Posterior vena cava (tissue), 2 donors: ENCODE measurements around the gene FNDC3B. TPM values are rescaled to one million over a fixed set of nuclear protein-coding genes. Genes with fewer than 3 reads are reported as not detected.
"Not testable (repeated sequence)": the region's sequence is repeated elsewhere in the genome, so short reads cannot be mapped to it uniquely, and the experiment has no call there.

Experiments
- DNase-seq: peaks from one replicate; pipeline ENCODE4 v3.0.0-alpha.2; 2020; ENCODE audit warnings: low spot score
- intact Hi-C, 2 donors: fragments of 100-400 bp; cut with DNase I; formaldehyde crosslinking; loops; one replicate each; pipeline versions ENCODE4 v1.14.1 to v1.14.2; 2022 to 2023
- total RNA-seq, 2 donors: library from RNA; stranded (reverse); fragmentation: NEBNext Ultra II Directional; extraction: Animal tissue kit (Norgen Biotek cat#: 25700); gene quantifications; one replicate each; pipeline ENCODE4 v1.2.1, GENCODE V29; 2021
- donor health status: DM: yes; HTN: yes; CAD: no.
- donor health status: DM: yes; HTN: yes; CAD: no.

Gene FNDC3B
- total RNA-seq, 2 donors from 2014 or later = 142 to 167 TPM

DNA sequence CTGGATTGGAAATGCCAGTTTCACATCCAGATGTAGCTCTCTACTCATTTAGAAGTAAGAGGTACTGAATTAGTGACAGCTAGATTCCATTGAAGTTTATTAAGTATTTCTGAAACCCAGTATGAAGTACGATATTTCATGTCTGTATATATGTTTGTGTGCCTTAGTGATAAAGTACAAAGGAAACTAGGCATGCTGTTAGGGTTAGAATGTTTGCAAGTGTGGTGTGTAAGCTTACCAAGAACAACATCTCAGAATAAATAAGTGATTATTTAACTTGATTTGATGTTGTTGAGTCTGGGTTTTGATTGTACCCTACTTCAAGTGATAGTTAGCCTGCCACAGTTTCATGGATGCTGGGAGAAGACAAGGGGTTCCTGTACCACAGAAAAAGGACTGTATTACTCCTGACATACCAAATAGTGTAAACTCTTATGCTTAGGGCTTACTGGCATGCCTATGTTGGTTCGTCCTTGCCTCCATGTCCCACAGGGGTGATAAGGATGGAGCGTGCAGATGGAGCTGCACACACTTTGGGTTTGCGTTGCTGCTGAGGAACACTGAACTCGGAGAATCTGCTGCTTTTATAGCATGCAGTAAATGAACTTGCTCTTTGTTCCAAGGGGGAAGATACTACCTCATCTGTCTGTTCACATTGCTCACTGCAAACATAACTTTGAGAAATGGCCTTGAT, 43.6 kb downstream of the FNDC3B start:
- DNase-seq = no peak
- intact Hi-C loops = no loop called here

DNA sequence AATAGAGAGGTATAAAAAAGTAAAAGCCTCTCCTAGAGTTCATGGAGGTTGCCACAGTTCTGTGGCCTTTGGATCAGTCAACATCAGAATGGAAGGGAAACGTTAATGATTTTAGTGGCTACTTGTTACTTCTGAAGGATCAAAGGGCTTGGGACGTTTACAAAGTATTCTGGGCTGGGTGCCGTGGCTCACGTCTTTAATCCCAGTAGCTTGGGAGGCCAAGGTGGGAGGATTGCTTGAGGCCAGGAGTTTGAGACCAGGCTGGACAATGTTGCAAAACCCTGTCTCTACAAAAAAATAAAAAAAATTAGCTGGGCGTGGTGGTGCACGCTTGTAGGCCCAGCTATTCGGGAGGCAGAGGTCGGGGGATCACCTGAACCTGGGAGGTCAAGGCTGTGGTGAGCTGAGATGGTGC, 44.6 kb downstream of the FNDC3B start:
- intact Hi-C loops = no loop called here
- no peak for DNase-seq

DNA sequence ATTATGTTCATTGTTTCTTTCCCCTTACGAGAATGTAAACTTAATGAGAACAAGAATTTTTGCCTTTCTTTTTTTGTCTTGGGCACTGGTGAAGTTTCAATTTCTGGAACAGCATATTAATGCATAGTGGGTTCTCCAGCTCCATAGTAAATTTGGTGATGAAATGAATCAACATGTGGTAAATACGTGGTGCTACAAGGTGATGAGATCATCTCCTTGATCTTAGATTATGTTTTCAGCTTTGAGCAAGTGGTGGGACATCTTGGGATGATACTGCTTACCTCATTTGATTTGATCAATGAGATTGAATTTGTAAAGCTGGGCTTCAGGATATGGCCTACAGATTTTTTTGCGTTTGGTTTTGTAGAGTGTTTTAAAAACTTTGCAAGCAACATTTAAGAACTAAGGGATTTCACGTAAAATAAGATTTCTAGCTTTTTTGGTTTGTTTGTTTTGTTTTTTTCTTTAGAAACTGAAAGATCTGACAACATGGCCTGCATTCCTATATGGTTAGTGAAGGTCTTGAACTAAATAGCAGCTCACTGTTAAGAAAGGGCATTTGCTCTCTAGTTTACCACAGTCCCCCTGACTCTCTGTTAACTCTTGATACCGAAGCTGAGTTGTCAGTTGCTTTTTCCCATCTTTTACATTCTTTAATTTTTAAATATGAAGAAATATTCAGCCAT, 45.6 kb downstream of the FNDC3B start:
- intact Hi-C loops = no loop called here

DNA sequence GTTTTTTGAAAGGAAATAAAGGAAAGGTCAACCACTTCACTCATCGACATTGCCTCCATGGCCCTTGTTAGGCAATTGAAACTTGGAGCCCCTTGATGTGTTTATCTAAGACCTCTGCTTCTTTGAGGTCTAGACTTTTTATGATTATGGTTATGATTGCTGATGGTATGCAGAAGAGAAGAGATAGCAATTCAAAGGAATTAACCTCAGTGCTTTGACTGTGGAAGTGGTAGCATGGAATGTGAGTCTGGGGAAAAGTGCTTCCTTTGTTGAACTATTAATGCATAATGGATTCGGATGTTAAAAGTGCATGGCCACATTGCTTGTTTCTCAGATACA, 46.1 kb downstream of the FNDC3B start:
- DNase-seq = no peak
- intact Hi-C loops = no loop called here

More for the DNA sequence above, 45.6 kb downstream of the FNDC3B start:
- no peak for DNase-seq

DNA sequence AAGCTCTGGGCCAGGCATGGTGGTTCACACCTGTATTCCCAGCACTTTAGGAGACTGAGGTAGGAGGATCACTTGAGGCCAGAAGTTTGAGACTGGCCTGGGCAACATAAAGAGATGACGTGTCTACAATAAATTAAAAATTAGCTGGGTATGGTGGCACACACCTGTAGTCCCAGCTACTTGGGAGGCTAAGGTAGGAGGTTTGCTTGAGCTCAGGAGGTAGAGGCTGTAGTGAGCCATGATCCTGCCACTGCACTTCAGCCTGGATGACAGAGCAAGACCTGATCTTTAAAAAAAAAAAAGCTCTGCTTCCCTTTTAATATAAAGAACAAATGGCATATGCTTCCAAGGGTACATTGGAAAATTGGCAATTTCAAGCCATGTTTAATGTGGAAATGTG, 46.7 kb downstream of the FNDC3B start:
- intact Hi-C loops = no loop called here
- DNase-seq = no peak

- DNase-seq = no peak
These were observed 47.8 kb downstream of the FNDC3B start for GRCh38 chr3:172087198-172087597.

GRCh38 chr3:172087602-172088580, 48.5 kb downstream of the FNDC3B start:
- intact Hi-C loops = no loop called here
- DNase-seq = no peak

More at GRCh38 chr3:172087198-172087597, 47.8 kb downstream of the FNDC3B start:
- intact Hi-C loops = no loop called here

DNA sequence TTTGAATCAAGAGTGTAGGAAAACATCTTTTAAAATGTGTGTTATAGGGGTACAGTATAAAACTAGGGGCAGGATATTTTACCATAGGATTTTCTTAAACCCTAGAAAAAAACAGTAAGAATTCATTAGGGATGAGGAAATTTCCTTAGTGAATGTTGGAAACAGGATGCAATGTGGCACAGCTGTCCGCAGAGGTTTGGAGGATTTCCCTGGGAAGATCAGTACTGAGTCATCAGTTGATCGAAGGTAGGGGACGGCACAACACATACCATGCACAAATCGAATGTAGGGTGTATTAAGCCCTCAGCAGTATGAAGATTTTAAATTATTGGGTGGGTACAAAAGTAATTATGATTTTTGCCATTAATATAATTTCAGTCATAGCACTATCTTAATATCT, 49.9 kb downstream of the FNDC3B start:
- intact Hi-C loops = no loop called here
- DNase-seq = no peak

- intact Hi-C loops = no loop called here
- no peak for DNase-seq
These were observed 50.7 kb downstream of the FNDC3B start for GRCh38 chr3:172090035-172090434.

DNA sequence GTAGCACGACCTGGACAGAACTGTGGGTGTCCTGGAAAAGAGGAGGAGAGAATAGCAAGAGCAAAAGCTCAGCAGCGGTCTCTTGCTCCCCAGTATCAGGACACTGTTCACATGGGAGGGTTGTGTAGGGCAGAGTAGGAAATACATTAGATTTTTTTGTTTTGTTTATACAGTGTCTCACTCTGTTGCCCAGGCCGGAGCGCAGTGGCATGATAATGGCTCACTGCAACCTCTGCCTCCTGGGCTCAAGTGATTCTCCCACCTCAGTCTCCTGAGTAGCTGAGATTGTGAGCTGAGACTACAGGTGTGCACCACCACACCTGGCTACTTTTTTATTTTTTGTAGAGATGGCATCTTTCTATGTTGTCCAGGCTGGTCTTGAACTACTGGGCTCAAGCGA, 53.3 kb downstream of the FNDC3B start:
- intact Hi-C loops = no loop called here
- DNase-seq = no peak

- intact Hi-C loops, DNase-seq: not testable (repeated sequence)
These were observed 54.4 kb downstream of the FNDC3B start for GRCh38 chr3:172093581-172094443.

DNA sequence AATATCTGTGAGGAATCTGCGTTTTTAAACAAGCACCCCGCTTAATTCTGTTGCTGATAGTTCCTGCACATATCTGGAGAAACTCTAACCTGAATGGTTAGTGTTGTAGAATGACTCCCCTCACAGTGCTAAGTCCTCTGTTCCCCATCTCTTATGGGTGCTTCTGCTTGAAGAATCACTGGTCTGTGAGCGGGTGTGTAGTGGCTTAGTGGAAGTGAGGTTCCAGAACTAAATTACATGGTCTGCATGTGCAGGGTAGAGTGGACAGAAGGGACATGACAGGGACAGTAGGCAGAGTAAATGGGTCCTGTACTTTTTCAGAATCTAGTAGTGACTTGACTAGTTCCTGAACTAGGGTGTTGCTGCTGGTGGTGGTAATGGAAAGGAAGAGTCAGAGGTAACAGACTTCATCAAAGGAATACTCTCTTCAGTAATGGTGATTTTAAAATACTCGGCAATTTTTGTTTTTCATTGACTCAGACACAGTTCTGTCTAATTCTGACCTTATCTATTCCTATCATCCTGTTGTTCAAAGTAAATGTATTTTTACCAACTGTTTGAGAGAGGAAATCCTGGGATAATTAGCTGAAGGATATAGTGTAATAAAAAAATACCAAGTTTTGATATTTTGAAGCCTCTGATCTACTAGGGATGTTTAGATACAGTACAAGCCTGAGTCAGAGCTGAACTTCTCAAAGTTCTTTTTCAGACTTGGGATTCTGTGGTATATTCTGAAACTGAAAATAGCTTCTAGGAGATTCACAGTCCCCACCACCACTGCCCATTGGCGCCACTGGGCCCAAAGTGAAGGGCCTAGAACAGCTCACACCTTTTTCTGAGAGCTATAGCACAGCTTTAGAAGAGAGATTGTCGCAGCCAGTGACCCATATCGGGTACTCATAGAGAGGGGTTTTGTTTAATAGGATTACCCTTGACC, 55.5 kb downstream of the FNDC3B start:
- intact Hi-C loops = no loop called here
- no peak for DNase-seq

DNA sequence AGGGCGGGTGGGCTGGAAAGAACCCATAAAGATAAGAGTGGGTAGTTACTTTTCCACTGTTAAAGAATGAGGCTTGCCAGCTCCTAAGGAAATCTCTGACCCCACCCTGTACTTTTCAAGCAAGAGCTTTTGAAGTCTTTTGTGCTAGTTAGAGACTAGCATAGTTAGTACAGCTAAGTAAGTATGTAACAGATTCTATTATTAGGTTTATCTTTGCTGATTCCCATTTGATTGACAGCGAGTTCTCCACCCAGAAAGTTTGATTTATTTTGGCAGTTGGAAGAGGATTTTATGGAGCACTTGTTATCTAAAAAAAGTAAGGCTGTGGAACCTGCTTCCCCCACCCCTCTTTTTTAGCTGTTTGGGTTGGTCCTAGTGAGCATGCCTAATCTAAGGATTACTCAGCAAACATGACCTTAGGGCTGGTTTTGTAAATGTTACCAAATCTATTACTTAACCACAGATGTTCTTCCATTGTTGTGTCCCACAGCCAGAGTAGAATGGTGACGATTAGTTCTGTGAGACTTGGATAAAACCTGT, 57.6 kb downstream of the FNDC3B start:
- DNase-seq = no peak
- intact Hi-C loops = no loop called here

DNA sequence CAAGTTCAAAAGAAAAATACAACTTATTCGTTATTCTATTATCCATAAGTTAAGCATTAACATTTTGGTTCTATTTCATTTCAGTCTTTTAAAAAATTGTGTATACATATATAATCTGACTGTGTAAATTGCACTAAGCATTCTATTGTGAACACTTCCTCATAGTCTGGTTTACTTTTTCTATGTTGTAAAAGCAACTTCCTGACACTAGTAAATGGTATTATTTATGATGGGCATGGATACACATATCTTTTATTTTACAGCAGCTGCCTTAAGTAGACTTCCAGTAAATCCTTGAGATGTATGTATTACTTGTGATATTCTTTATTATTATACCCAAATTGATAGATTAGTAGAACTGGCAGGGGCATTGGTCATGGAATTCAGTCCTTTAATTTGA, 58.2 kb downstream of the FNDC3B start:
- DNase-seq = no peak
- intact Hi-C loops = no loop called here

- intact Hi-C loops = no loop called here
- DNase-seq = no peak
These were observed 59.5 kb downstream of the FNDC3B start for GRCh38 chr3:172098698-172099494.

- intact Hi-C loops = no loop called here
- no peak for DNase-seq
These were observed 60.1 kb downstream of the FNDC3B start for GRCh38 chr3:172099495-172099808.

GRCh38 chr3:172100482-172100881, 61.1 kb downstream of the FNDC3B start:
- intact Hi-C loops = no loop called here
- no peak for DNase-seq
